HG02678 (cell line): ENCODE measurements around the gene PALLD.

ENCODE experiments used
- ATAC-seq: cut with Tn5 transposase; IDR thresholded peaks from one replicate; pipeline ENCODE4 v1.9.1; 2021; ENCODE audit warnings: mild to moderate bottlenecking, moderate library complexity; ENCODE audit not compliant: unreplicated experiment

The PALLD gene

GRCh38 chr4:168553714-168554370 lies 57.0 kb downstream of the PALLD start:
- ATAC-seq: no peak

- ATAC-seq: no peak
These were observed 58.6 kb downstream of the PALLD start for GRCh38 chr4:168555437-168555836.

GRCh38 chr4:168557658-168558057 lies 60.8 kb downstream of the PALLD start:
- no peak for ATAC-seq

DNA sequence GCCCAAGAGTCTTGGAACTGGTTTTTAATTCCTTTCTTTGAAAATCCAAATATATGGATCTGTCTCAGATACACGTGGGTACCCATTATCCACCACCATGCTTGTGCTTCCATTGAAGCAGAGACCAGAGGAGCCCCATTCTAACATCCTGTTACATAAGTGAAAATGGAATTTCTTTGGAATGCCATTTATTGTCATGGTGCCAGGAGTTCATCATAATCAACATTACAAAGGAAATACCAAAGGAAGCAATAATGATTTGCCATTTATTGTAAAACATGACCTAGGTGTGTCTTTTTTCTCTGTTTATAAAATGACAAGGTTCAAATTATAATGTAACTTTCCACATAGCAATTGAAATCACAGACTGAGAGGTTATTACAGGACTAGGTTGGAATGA lies 61.7 kb downstream of the PALLD start:
- no peak for ATAC-seq

DNA sequence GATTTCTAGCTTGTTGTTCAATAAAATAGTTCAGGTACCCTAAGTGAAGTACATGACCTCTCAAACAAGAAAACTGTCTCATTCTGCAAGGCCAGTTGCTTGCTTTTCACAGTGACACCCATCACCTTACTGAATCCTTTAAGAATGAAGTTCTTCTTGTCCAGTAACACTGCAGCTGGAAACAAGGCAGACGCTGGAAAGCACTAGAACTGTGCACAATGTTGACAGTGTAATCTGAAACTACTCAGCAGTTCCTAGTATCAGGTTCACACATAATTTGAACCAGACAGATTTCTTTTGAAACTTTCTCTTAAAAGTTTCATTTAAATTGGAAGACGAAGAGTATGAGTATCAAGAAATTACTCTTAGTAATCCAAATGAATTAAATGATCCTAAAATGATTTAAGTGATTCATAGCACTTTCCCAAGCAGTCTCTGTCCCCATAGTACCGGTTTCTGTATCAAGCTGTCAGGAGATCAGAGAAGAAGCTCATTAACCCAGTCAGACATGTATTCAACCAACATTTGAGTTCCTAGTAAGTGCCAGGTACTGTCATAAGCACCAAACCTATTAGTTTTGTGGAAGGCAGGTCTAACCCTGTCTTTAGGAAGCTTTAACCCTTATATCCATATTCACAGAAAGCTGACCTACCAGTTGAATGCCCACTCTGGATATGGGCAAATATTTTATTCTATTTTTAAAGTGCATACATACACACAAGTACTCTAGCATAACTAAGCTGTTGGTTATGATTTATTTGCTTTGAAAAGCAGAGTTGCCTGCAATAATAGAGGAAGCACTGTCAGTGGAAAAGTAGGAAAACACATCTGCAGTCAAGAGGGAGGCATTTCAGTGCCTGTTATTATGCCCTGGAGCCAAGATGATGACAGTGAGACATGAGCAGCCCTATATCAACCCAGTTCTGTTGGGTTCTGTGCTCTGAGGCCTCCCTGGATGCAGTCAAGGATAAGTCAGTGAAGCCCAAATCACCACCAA lies 63.6 kb downstream of the PALLD start:
- ATAC-seq: no peak

DNA sequence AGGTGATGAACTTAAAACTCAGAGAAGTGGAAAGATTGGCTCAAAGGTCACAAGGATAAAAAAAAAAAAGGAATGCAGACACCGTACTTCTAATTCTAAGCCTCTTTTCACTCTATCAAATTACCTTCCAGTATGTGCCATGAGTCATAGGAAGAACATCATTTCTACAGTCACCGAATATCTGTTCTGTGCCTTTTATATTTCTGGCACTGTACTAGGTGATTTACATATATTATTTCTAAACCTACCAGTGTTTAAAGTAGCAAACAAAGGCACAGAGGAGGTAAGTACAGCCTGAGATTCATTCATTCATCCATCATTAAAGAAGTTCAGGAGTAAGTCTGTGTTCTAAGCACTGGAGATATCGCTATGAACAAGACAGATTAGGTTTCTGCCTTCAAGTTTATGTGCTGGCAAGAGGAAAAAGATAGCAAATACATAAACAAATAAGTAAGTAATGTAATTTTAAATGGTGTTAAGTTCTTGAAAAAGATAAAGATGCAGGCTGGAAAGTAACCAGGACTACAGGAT lies 65.3 kb downstream of the PALLD start:
- ATAC-seq: no peak

DNA sequence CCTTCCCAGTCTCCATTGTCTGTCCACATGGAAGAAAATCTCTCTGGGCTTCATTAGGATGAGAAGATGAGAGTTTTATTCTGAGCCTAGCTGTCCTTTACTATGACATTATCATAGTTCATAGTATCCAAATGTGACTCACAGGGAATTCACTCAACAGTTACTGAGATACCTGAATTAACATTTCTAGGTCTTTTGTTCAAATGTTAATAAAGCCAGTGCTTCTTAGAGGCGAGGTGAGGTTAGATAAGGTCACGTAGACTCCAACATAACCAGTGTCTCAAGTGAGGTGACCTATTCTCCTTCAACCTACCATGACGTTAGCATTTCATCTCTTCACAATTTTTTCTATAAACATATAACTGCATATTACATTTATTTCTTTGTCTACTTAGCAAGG lies 67.2 kb downstream of the PALLD start:
- ATAC-seq: no peak

DNA sequence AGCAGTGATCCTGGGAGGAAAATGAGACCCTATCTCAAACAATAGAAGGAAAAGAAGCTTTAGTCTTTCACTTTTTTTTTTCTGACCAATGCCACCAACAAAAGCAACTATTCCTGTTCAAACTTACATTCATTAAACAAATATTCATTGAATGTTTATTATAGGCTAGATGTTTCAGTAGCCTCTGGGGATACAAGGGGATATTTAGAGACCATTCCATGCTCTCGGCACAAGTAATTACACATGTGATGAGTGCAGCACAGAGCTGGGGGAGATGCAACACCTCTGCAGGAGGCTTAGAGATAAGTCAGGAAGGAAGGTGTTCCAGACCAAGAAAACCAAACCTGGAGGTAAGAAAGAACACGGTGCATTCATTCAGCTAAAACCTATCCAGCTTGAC lies 68.3 kb downstream of the PALLD start:
- no peak for ATAC-seq

GRCh38 chr4:168566726-168567125 lies 69.9 kb downstream of the PALLD start:
- no peak for ATAC-seq

GRCh38 chr4:168569066-168569930 lies 72.4 kb downstream of the PALLD start:
- no peak for ATAC-seq

DNA sequence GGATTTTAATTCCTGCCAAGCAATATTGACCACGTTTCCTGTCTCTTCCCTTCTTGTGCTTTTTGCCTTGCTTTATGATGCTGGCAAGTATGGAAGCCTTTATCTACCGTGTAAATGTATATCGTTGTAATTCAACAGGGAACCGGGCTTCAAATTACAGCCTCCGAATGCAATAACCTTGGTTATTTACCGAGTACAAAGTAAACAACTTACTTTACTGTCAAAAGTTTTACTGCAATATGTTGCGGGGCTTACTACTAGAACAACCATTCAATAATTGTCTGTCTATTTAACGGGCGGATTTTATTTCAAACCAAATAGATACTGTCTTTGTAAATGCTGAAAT lies 73.1 kb downstream of the PALLD start:
- no peak for ATAC-seq

- no peak for ATAC-seq
These were observed 73.6 kb downstream of the PALLD start for GRCh38 chr4:168570466-168570865.

DNA sequence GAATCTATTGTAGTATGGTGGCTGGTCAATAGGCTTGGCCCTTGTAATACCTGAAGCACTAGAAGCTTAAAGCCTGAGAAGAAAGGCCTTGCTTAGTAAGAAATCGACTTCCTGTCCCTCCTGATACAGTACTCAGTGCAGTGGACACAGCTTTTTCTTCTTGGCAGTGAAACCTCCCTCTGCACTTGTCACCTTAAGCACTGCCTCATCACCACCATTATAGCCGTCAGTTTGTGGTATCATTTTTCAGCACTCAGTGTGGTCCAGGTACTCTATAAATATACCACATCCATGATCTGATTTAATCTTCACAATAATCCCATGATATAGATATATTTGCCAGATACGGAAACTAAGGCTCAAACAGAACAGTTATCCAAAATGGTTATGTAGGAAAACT lies 75.2 kb downstream of the PALLD start:
- no peak for ATAC-seq

DNA sequence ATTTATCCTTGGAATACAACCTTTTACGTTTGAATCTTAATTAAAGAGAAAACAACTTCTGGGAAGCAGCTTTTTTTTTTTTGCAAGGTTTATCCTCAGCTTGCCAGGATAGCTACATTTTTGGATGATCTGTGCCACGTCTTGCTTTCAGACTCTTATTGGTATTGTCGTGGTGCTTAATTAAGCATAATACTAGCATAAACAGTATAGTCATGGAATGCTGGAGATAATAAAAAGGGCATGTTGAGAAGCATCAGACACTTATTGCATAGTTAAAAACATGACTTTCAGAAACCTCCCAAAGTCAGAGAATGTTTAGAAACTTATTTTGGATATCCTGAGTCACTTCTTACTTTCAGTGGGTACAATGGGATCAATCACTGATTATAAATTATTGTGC lies 77.0 kb downstream of the PALLD start:
- ATAC-seq: no peak

- no peak for ATAC-seq
These were observed 77.9 kb downstream of the PALLD start for GRCh38 chr4:168574581-168575295.

GRCh38 chr4:168575473-168575872 lies 78.6 kb downstream of the PALLD start:
- no peak for ATAC-seq

DNA sequence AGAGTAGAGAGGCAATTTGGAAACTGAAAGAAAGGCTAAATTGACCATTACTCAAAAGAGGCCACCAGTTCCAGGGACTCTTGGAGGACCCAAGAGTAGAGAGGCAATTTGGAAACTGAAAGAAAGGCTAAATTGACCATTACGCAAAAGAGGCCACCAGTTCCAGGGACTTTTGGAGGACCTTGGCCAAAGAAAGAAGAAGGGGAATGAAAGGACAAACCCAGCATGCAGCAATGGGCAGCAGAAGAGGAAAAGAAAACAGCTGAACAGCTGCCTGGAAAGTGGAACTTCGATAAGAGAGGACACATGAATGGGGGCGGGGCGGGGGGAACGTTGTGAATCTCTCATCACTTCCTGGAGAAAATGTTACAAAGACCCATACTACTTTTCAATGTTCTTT lies 80.8 kb downstream of the PALLD start:
- no peak for ATAC-seq

DNA sequence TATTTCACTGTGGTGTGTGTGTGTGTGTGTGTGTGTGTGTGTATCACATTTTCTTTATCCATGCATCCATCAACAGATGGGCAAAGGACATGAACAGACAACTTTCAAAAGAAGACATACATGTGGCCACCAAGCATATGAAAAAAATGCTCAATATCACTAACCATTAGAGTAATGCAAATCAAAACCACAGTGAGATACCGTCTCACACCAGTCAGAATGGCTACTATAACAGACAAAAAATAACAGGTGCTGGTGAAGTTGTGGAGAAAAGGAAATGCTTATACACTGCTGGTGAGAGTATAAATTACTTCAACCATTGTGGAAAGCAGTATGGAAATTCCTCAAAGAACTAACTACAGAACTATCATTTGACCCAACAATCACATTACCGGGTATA lies 83.4 kb downstream of the PALLD start:
- ATAC-seq: no peak

GRCh38 chr4:168584321-168584771 lies 87.5 kb downstream of the PALLD start:
- no peak for ATAC-seq
